H9 (cell line): Measurements from ENCODE around the gene EHBP1. TPM values are rescaled to one million over a fixed set of nuclear protein-coding genes. Genes with fewer than 3 reads are reported as not detected.

Experiments used
- DNase-seq: peaks from one replicate; pipeline ENCODE4 v3.0.0-alpha.2; 2017
- H2AFZ ChIP-seq: one replicate; pipeline ENCODE4 v1.6.1; 2013; ENCODE audit warnings: mild to moderate bottlenecking, low read length, control low read depth, moderate library complexity
- H2AK5ac ChIP-seq: 2 replicates; pipeline ENCODE4 v1.6.1; 2013; ENCODE audit warnings: low read length, control low read depth, mixed read lengths; ENCODE audit not compliant: insufficient read length
- H2BK120ac ChIP-seq: one replicate; pipeline ENCODE4 v1.6.1; 2013; ENCODE audit warnings: low read depth, mild to moderate bottlenecking, low read length, control low read depth, inconsistent platforms; ENCODE audit not compliant: poor library complexity, severe bottlenecking
- H2BK12ac ChIP-seq: 2 replicates; pipeline ENCODE4 v1.6.1; 2013; ENCODE audit warnings: low read length, control low read depth, mixed read lengths, low read depth; ENCODE audit not compliant: insufficient read length
- H2BK15ac ChIP-seq: 2 replicates; pipeline ENCODE4 v1.6.1; 2013; ENCODE audit warnings: low read depth, low read length, control low read depth
- H2BK20ac ChIP-seq: one replicate; pipeline ENCODE4 v1.6.1; 2013; ENCODE audit warnings: low read depth, mild to moderate bottlenecking, low read length, control low read depth, inconsistent platforms; ENCODE audit not compliant: poor library complexity, severe bottlenecking
- H2BK5ac ChIP-seq: 2 replicates; pipeline ENCODE4 v1.6.1; 2013; ENCODE audit warnings: low read length, control low read depth, mixed read lengths; ENCODE audit not compliant: insufficient read length
- H3K14ac ChIP-seq: 2 replicates; pipeline ENCODE4 v1.6.1; 2013; ENCODE audit warnings: low read length, control low read depth; ENCODE audit not compliant: insufficient read depth
- H3K18ac ChIP-seq: 2 replicates; pipeline ENCODE4 v1.6.1; 2013; ENCODE audit warnings: low read depth, mild to moderate bottlenecking, mixed read lengths, low read length, control low read depth; ENCODE audit not compliant: insufficient read length
- H3K23ac ChIP-seq: 2 replicates; pipeline ENCODE4 v1.6.1; 2013; ENCODE audit warnings: low read length, control low read depth, mixed read lengths, low read depth; ENCODE audit not compliant: insufficient read length
- H3K23me2 ChIP-seq: 2 replicates; pipeline ENCODE4 v1.6.1; 2013; ENCODE audit warnings: low read depth, mild to moderate bottlenecking, mixed read lengths, low read length, control low read depth; ENCODE audit not compliant: insufficient read length, poor library complexity, severe bottlenecking
- H3K27ac ChIP-seq: 2 replicates; pipeline ENCODE4 v1.5.1; 2013; ENCODE audit warnings: low read length, control low read depth, mixed read lengths, low read depth; ENCODE audit not compliant: insufficient read length
- H3K27me3 ChIP-seq: 2 replicates; pipeline ENCODE4 v1.6.1; 2013; ENCODE audit warnings: low read length, control low read depth, inconsistent platforms; ENCODE audit not compliant: insufficient read depth
- H3K4ac ChIP-seq: 2 replicates; pipeline ENCODE4 v1.6.1; 2013; ENCODE audit warnings: low read depth, mild to moderate bottlenecking, control low read depth, inconsistent platforms, low read length, moderate library complexity
- H3K4me1 ChIP-seq: 2 replicates; pipeline ENCODE4 v1.6.1; 2013; ENCODE audit warnings: low read length, control low read depth, inconsistent platforms; ENCODE audit not compliant: insufficient read depth
- H3K4me2 ChIP-seq: 2 replicates; pipeline ENCODE4 v1.6.1; 2013; ENCODE audit warnings: low read length, control low read depth, mixed read lengths; ENCODE audit not compliant: insufficient read length, insufficient read depth
- H3K56ac ChIP-seq: 2 replicates; pipeline ENCODE4 v1.6.1; 2013; ENCODE audit warnings: low read depth, mild to moderate bottlenecking, mixed read lengths, low read length, control low read depth; ENCODE audit not compliant: insufficient read length
- H3K79me1 ChIP-seq: 2 replicates; pipeline ENCODE4 v1.6.1; 2013; ENCODE audit warnings: low read depth, mild to moderate bottlenecking, moderate library complexity, low read length, control low read depth, inconsistent platforms; ENCODE audit not compliant: insufficient read depth, poor library complexity, severe bottlenecking
- H3K79me2 ChIP-seq: 2 replicates; pipeline ENCODE4 v1.6.1; 2013; ENCODE audit warnings: low read length, control low read depth, inconsistent platforms; ENCODE audit not compliant: insufficient read depth
- H3K9ac ChIP-seq: 2 replicates; pipeline ENCODE4 v1.6.1; 2013; ENCODE audit warnings: low read length, control low read depth, mixed read lengths; ENCODE audit not compliant: insufficient read length; ENCODE audit errors: extremely low read depth
- H3K9me3 ChIP-seq: one replicate; pipeline ENCODE4 v1.6.1; 2013; ENCODE audit warnings: low read depth, low read length, inconsistent platforms; ENCODE audit not compliant: control insufficient read depth
- H3T11ph ChIP-seq: one replicate; pipeline ENCODE4 v1.6.1; 2013; ENCODE audit warnings: mild to moderate bottlenecking, low read length, control low read depth, inconsistent platforms
- H4K20me1 ChIP-seq: one replicate; pipeline ENCODE4 v1.6.1; 2013; ENCODE audit not compliant: control insufficient read depth, insufficient read length, insufficient read depth
- H4K5ac ChIP-seq: 2 replicates; pipeline ENCODE4 v1.6.1; 2013; ENCODE audit warnings: low read depth, mild to moderate bottlenecking, mixed read lengths, low read length, control low read depth; ENCODE audit not compliant: insufficient read length
- H4K8ac ChIP-seq: replicated peaks from 2 replicates; pipeline ENCODE4 v1.6.1; 2013; ENCODE audit warnings: low read length, control low read depth, mixed read lengths, low read depth; ENCODE audit not compliant: insufficient read length
- H4K91ac ChIP-seq: 2 replicates; pipeline ENCODE4 v1.6.1; 2013; ENCODE audit warnings: low read depth, mild to moderate bottlenecking, moderate library complexity, mixed read lengths, low read length, control low read depth; ENCODE audit not compliant: insufficient read length
- H3K27ac Mint-ChIP-seq, 3 experiments: 2 replicates in 2 of 3; 3 replicates in 1 of 3; pipeline ENCODE4 v1.8.0; 2020 to 2021; ENCODE audit warnings: mixed read lengths in 3 of 3, mild to moderate bottlenecking in 1 of 3, moderate library complexity in 1 of 3
- H3K27me3 Mint-ChIP-seq: 2 replicates; pipeline ENCODE4 v1.8.0; 2021; ENCODE audit warnings: low read depth, mild to moderate bottlenecking, moderate library complexity, mixed read lengths
- H3K36me3 Mint-ChIP-seq, 3 experiments: 2 replicates in 2 of 3; 3 replicates in 1 of 3; pipeline ENCODE4 v1.8.0; 2020 to 2021; ENCODE audit warnings: low read depth in 3 of 3, mixed read lengths in 3 of 3; ENCODE audit not compliant: insufficient read depth in 1 of 3
- H3K4me1 Mint-ChIP-seq, 2 experiments: 2 replicates each; pipeline ENCODE4 v1.8.0; 2020; ENCODE audit warnings: mixed read lengths in 2 of 2
- H3K4me3 Mint-ChIP-seq, 2 experiments: 2 replicates in 1 of 2; 3 replicates in 1 of 2; pipeline ENCODE4 v1.8.0; 2020 to 2021; ENCODE audit warnings: mild to moderate bottlenecking in 2 of 2, mixed read lengths in 2 of 2, moderate library complexity in 1 of 2
- H3K9me3 Mint-ChIP-seq, 2 experiments: 2 replicates in 1 of 2; 3 replicates in 1 of 2; pipeline ENCODE4 v1.8.0; 2020; ENCODE audit warnings: mild to moderate bottlenecking in 2 of 2, mixed read lengths in 2 of 2, moderate library complexity in 1 of 2
- WGBS: extraction: QIAGEN DNeasy Blood & Tissue Kit; methylation state at CpG from one replicate; pipeline ENCODE4 v1.1.7; 2013; ENCODE audit warnings: missing lambda C conversion rate, low lambda C conversion rate, mixed read lengths; ENCODE audit not compliant: insufficient read length; ENCODE audit errors: extremely low coverage; 5-methylcytosine and 5-hydroxymethylcytosine counted together
- total RNA-seq: library from RNA; stranded (reverse); gene quantifications from 2 replicates; pipeline ENCODE4 v1.2.1, GENCODE V29; 2021
- TF ChIP-seq, protein P1 (sequence below): fragments of 200-600 bp; sonication (generic); conservative IDR thresholded peaks from 3 replicates; pipeline ENCODE4 v1.8.0; 2021; ENCODE audit warnings: antibody characterized with exemption, mild to moderate bottlenecking

Gene EHBP1
- total RNA-seq, 1 experiment from 2014 or later = 35.6 TPM

DNA sequence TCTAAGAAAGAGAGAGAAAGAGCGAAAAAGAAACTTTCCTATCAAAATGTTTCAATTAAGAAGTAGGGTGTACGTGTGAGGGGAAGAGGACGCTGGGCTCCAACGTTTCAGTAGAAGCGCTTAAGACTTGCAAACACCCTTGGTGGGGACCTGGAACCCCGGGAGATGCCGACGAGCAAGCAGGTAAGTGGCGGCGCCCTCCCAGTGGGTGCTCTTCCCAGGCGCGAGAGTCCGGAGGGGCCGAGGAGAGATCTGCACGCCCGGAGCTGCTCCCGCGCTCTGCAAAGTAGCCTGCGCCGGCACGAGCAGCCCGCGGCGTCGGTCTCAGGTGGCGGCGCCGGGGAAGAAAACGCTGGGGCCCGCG, 344.4 kb downstream of the EHBP1 start:
- WGBS = no CpG with 5 or more reads among the region's 31 CpGs
- Histone ChIP-seq H3K79me2 (no peaks in the 10 kb centered on the region), H3K9me3 (no peaks in the 10 kb centered on the region), H3K56ac (no peak overlapping the region), H2BK5ac (no peak overlapping the region), H3K23ac (no peak overlapping the region), H3K18ac (no peak overlapping the region), H4K8ac (no peak overlapping the region), H2AK5ac (no peak overlapping the region), H3K79me1 (no peaks in the 10 kb centered on the region), H3K23me2 (peaks cover 51% of the 10 kb centered on the region), H2BK20ac (no peak overlapping the region), H3K27ac (no peak overlapping the region), H2BK12ac (no peak overlapping the region), H3T11ph (no peak overlapping the region), H2BK15ac (no peak overlapping the region), H4K5ac (no peak overlapping the region), H4K91ac (no peak overlapping the region), H3K4me1 (peaks cover 7% of the 10 kb centered on the region; the same call in 1 of the 2 replicates), H3K27me3 (peaks cover 55% of the 10 kb centered on the region), H3K9ac (no peak overlapping the region), H3K14ac (no peak overlapping the region), H3K4ac (no peak overlapping the region), H2AFZ (no peak overlapping the region), H3K4me2 (peak overlapping the region; percentile 66), H2BK120ac (no peak overlapping the region), H4K20me1 (peaks cover 5% of the 10 kb centered on the region)
- Mint-ChIP-seq H3K4me1 (peaks cover 66 to 71% of the 10 kb centered on the region in 2 experiments), H3K27me3 (peaks cover 95% of the 10 kb centered on the region), H3K27ac (peak overlapping the region in 1 of 3 experiments; percentile 16; a peak in 1 of 7 replicates), H3K9me3 (peaks cover 2 to 6% of the 10 kb centered on the region in 2 experiments; a peak in 3 of 5 replicates), H3K36me3 (no peaks in the 10 kb centered on the region; a peak in 2 of 7 replicates), H3K4me3 (peak overlapping the region; percentile 65 to 86)
- TF ChIP-seq, protein P1, sequence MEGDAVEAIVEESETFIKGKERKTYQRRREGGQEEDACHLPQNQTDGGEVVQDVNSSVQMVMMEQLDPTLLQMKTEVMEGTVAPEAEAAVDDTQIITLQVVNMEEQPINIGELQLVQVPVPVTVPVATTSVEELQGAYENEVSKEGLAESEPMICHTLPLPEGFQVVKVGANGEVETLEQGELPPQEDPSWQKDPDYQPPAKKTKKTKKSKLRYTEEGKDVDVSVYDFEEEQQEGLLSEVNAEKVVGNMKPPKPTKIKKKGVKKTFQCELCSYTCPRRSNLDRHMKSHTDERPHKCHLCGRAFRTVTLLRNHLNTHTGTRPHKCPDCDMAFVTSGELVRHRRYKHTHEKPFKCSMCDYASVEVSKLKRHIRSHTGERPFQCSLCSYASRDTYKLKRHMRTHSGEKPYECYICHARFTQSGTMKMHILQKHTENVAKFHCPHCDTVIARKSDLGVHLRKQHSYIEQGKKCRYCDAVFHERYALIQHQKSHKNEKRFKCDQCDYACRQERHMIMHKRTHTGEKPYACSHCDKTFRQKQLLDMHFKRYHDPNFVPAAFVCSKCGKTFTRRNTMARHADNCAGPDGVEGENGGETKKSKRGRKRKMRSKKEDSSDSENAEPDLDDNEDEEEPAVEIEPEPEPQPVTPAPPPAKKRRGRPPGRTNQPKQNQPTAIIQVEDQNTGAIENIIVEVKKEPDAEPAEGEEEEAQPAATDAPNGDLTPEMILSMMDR = no peak
- DNase-seq = peak; percentile 65
